Measurements from ENCODE around the gene NUP107.

DNA sequence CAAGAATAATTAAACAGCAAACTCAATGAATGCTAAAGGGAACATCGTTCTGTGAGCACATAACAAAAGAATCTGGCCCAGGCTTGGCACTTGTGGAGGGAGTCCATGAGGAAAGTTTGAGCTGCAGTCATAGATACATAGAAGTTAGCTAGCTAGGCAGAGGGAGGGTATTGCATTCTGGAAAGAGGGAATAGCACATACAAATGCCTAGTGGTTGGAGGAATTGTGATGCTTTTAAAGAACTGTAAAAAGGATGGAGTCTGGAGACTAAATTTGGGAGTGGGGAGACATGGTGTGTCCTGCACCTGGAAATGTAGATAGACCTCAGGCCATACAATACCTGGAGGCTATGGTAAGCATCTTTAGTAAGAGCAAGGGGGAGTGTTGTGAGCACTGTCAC, 83.2 kb downstream of the NUP107 start:
- TF ChIP-seq, protein P1, sequence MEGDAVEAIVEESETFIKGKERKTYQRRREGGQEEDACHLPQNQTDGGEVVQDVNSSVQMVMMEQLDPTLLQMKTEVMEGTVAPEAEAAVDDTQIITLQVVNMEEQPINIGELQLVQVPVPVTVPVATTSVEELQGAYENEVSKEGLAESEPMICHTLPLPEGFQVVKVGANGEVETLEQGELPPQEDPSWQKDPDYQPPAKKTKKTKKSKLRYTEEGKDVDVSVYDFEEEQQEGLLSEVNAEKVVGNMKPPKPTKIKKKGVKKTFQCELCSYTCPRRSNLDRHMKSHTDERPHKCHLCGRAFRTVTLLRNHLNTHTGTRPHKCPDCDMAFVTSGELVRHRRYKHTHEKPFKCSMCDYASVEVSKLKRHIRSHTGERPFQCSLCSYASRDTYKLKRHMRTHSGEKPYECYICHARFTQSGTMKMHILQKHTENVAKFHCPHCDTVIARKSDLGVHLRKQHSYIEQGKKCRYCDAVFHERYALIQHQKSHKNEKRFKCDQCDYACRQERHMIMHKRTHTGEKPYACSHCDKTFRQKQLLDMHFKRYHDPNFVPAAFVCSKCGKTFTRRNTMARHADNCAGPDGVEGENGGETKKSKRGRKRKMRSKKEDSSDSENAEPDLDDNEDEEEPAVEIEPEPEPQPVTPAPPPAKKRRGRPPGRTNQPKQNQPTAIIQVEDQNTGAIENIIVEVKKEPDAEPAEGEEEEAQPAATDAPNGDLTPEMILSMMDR (IDR thresholded peaks at IDR 0.05) = no peak
- TF ChIP-seq POLR2A (IDR thresholded peaks at IDR 0.05) = no peak

All from sigmoid colon (tissue), 3 donors.